Activated T-cell treated with anti-CD3 and anti-CD28 coated beads, Interleukin-2, amount 50 U/mL, for 24 hours (primary cell): ENCODE results near the gene PRKACB.

ENCODE experiments used
- DNase-seq: peaks from one replicate; pipeline ENCODE4 v3.0.0-alpha.2; 2020
- H3K27ac Mint-ChIP-seq: 2 replicates; pipeline ENCODE4 v1.8.0; 2020; ENCODE audit warnings: mild to moderate bottlenecking, mixed read lengths
- H3K27me3 Mint-ChIP-seq: 2 replicates; pipeline ENCODE4 v1.8.0; 2020; ENCODE audit warnings: mixed read lengths
- H3K36me3 Mint-ChIP-seq: 2 replicates; pipeline ENCODE4 v1.8.0; 2020; ENCODE audit warnings: low read depth, mixed read lengths
- H3K4me1 Mint-ChIP-seq: 2 replicates; pipeline ENCODE4 v1.8.0; 2020; ENCODE audit warnings: low read depth, mixed read lengths
- H3K4me3 Mint-ChIP-seq: 2 replicates; pipeline ENCODE4 v1.8.0; 2020; ENCODE audit warnings: mild to moderate bottlenecking, moderate library complexity, mixed read lengths
- H3K9me3 Mint-ChIP-seq: 2 replicates; pipeline ENCODE4 v1.8.0; 2020; ENCODE audit warnings: mixed read lengths

PRKACB gene

GRCh38 chr1:84259376-84259775 is 115.3 kb downstream of the PRKACB start:
- Mint-ChIP-seq H3K4me1 (no peaks in the 10 kb centered on the region), H3K9me3 (no peaks in the 10 kb centered on the region), H3K4me3 (no peak overlapping the region), H3K27me3 (no peaks in the 10 kb centered on the region), H3K36me3 (no peaks in the 10 kb centered on the region), H3K27ac (no peak overlapping the region)
- DNase-seq, result no peak

GRCh38 chr1:84259989-84260388 is 115.9 kb downstream of the PRKACB start:
- no peak for DNase-seq
- H3K9me3 Mint-ChIP-seq, result no peaks in the 10 kb centered on the region
- no peaks in the 10 kb centered on the region for H3K4me1 Mint-ChIP-seq
- H3K27ac Mint-ChIP-seq, result no peak overlapping the region
- no peaks in the 10 kb centered on the region for H3K27me3 Mint-ChIP-seq
- H3K4me3 Mint-ChIP-seq, result no peak overlapping the region
- H3K36me3 Mint-ChIP-seq, result no peaks in the 10 kb centered on the region

- Mint-ChIP-seq H3K4me3 (no peak overlapping the region), H3K27me3 (no peaks in the 10 kb centered on the region), H3K4me1 (no peaks in the 10 kb centered on the region), H3K36me3 (no peaks in the 10 kb centered on the region), H3K9me3 (no peaks in the 10 kb centered on the region), H3K27ac (no peak overlapping the region)
- DNase-seq, result no peak
Observed at GRCh38 chr1:84260852-84261518, 116.9 kb downstream of the PRKACB start.

GRCh38 chr1:84264961-84265360 is 120.9 kb downstream of the PRKACB start:
- H3K4me1 Mint-ChIP-seq, result no peaks in the 10 kb centered on the region
- H3K36me3 Mint-ChIP-seq, result no peaks in the 10 kb centered on the region
- H3K27ac Mint-ChIP-seq, result no peak overlapping the region
- H3K4me3 Mint-ChIP-seq, result no peak overlapping the region
- no peak for DNase-seq
- H3K27me3 Mint-ChIP-seq, result no peaks in the 10 kb centered on the region
- no peaks in the 10 kb centered on the region for H3K9me3 Mint-ChIP-seq

- DNase-seq, result no peak
- Mint-ChIP-seq H3K9me3 (no peaks in the 10 kb centered on the region), H3K4me1 (peaks cover 1% of the 10 kb centered on the region), H3K4me3 (no peak overlapping the region), H3K27ac (no peak overlapping the region), H3K36me3 (no peaks in the 10 kb centered on the region), H3K27me3 (no peaks in the 10 kb centered on the region)
Observed at GRCh38 chr1:84265867-84266266, 121.8 kb downstream of the PRKACB start.

- H3K27me3 Mint-ChIP-seq, result no peaks in the 10 kb centered on the region
- no peaks in the 10 kb centered on the region for H3K9me3 Mint-ChIP-seq
- no peak overlapping the region for H3K27ac Mint-ChIP-seq
- H3K4me1 Mint-ChIP-seq, result peaks cover 10% of the 10 kb centered on the region
- DNase-seq, result no peak
- no peak overlapping the region for H3K4me3 Mint-ChIP-seq
- no peaks in the 10 kb centered on the region for H3K36me3 Mint-ChIP-seq
Observed at GRCh38 chr1:84266748-84267147, 122.7 kb downstream of the PRKACB start.

- H3K27me3 Mint-ChIP-seq, result no peaks in the 10 kb centered on the region
- no peak overlapping the region for H3K4me3 Mint-ChIP-seq
- peaks cover 11% of the 10 kb centered on the region for H3K4me1 Mint-ChIP-seq
- H3K9me3 Mint-ChIP-seq, result no peaks in the 10 kb centered on the region
- DNase-seq, result no peak
- no peaks in the 10 kb centered on the region for H3K36me3 Mint-ChIP-seq
- H3K27ac Mint-ChIP-seq, result no peak overlapping the region
Observed at GRCh38 chr1:84267476-84267875, 123.4 kb downstream of the PRKACB start.

- Mint-ChIP-seq H3K4me1 (peaks cover 11% of the 10 kb centered on the region), H3K4me3 (no peak overlapping the region), H3K9me3 (no peaks in the 10 kb centered on the region), H3K36me3 (no peaks in the 10 kb centered on the region), H3K27me3 (no peaks in the 10 kb centered on the region), H3K27ac (no peak overlapping the region)
- no peak for DNase-seq
Observed at GRCh38 chr1:84268346-84268745, 124.3 kb downstream of the PRKACB start.

GRCh38 chr1:84269306-84269705 is 125.2 kb downstream of the PRKACB start:
- H3K4me1 Mint-ChIP-seq, result peaks cover 11% of the 10 kb centered on the region
- no peaks in the 10 kb centered on the region for H3K36me3 Mint-ChIP-seq
- DNase-seq, result no peak
- no peak overlapping the region for H3K4me3 Mint-ChIP-seq
- H3K27ac Mint-ChIP-seq, result no peak overlapping the region
- no peaks in the 10 kb centered on the region for H3K27me3 Mint-ChIP-seq
- H3K9me3 Mint-ChIP-seq, result no peaks in the 10 kb centered on the region

- Mint-ChIP-seq H3K36me3 (no peaks in the 10 kb centered on the region), H3K27me3 (no peaks in the 10 kb centered on the region), H3K9me3 (no peaks in the 10 kb centered on the region), H3K4me1 (peaks cover 11% of the 10 kb centered on the region), H3K4me3 (no peak overlapping the region), H3K27ac (peak overlapping the region; percentile 18)
- DNase-seq, result no peak
Observed at GRCh38 chr1:84271441-84272151, 127.5 kb downstream of the PRKACB start.

GRCh38 chr1:84272401-84272800 is 128.3 kb downstream of the PRKACB start:
- Mint-ChIP-seq H3K27ac (no peak overlapping the region), H3K4me3 (no peak overlapping the region)
- DNase-seq, result no peak

GRCh38 chr1:84277343-84278059 is 133.4 kb downstream of the PRKACB start:
- H3K4me3 Mint-ChIP-seq, result no peak overlapping the region
- H3K27me3 Mint-ChIP-seq, result no peaks in the 10 kb centered on the region
- H3K4me1 Mint-ChIP-seq, result no peaks in the 10 kb centered on the region
- no peak overlapping the region for H3K27ac Mint-ChIP-seq
- no peaks in the 10 kb centered on the region for H3K36me3 Mint-ChIP-seq
- H3K9me3 Mint-ChIP-seq, result no peaks in the 10 kb centered on the region
- no peak for DNase-seq

More at GRCh38 chr1:84272401-84272800, 128.3 kb downstream of the PRKACB start:
- H3K36me3 Mint-ChIP-seq, result no peaks in the 10 kb centered on the region
- H3K4me1 Mint-ChIP-seq, result peaks cover 11% of the 10 kb centered on the region
- H3K9me3 Mint-ChIP-seq, result no peaks in the 10 kb centered on the region
- H3K27me3 Mint-ChIP-seq, result no peaks in the 10 kb centered on the region

- H3K27ac Mint-ChIP-seq, result no peak overlapping the region
Observed at GRCh38 chr1:84278905-84279304, 134.8 kb downstream of the PRKACB start.

GRCh38 chr1:84280912-84281311 is 136.8 kb downstream of the PRKACB start:
- Mint-ChIP-seq H3K9me3 (no peaks in the 10 kb centered on the region), H3K27me3 (peaks cover 14% of the 10 kb centered on the region), H3K4me3 (no peak overlapping the region), H3K36me3 (no peaks in the 10 kb centered on the region), H3K27ac (no peak overlapping the region), H3K4me1 (no peaks in the 10 kb centered on the region)
- no peak for DNase-seq

More at GRCh38 chr1:84278905-84279304, 134.8 kb downstream of the PRKACB start:
- DNase-seq, result no peak
- H3K9me3 Mint-ChIP-seq, result no peaks in the 10 kb centered on the region
- no peaks in the 10 kb centered on the region for H3K36me3 Mint-ChIP-seq
- no peaks in the 10 kb centered on the region for H3K4me1 Mint-ChIP-seq
- no peaks in the 10 kb centered on the region for H3K27me3 Mint-ChIP-seq
- no peak overlapping the region for H3K4me3 Mint-ChIP-seq

GRCh38 chr1:84282780-84283333 is 138.8 kb downstream of the PRKACB start:
- Mint-ChIP-seq H3K4me3 (no peak overlapping the region), H3K4me1 (no peaks in the 10 kb centered on the region), H3K27ac (no peak overlapping the region), H3K36me3 (peaks cover 3% of the 10 kb centered on the region), H3K9me3 (peaks cover 13% of the 10 kb centered on the region), H3K27me3 (peaks cover 14% of the 10 kb centered on the region)
- no peak for DNase-seq
